K562 (cell line): ENCODE measurements around the gene PSMD13. TPM values are rescaled to one million over a fixed set of nuclear protein-coding genes. Genes with fewer than 3 reads are reported as not detected.

Source experiments
- GABPA ChIP-seq: fragments of 200-800 bp; sonication (Bioruptor generic); conservative IDR thresholded peaks from 2 replicates; pipeline ENCODE4 v1.6.1; 2016; ENCODE audit warnings: low read depth, missing genetic modification characterization, missing compliant biosample characterization
- GATA2 ChIP-seq: sonication (generic); formaldehyde crosslinking; IDR thresholded peaks from 2 replicates; pipeline ENCODE4 v1.4.0; 2020; ENCODE audit warnings: mild to moderate bottlenecking, missing genetic modification reagents
- HDAC1 ChIP-seq, 2 experiments: fragments of 450-650 bp; IDR thresholded peaks; 2 replicates each; pipeline ENCODE4 v1.6.1; 2016 to 2017; ENCODE audit warnings: inconsistent platforms in 1 of 2, mild to moderate bottlenecking in 1 of 2, moderate library complexity in 1 of 2
- HDGF ChIP-seq: fragments of 450-650 bp; IDR thresholded peaks from 2 replicates; pipeline ENCODE4 v1.6.1; 2016
- HNRNPUL1 ChIP-seq: fragments of 200-400 bp; formaldehyde crosslinking; IDR thresholded peaks from 2 replicates; pipeline ENCODE4 v1.6.1; 2017; ENCODE audit warnings: low read length
- KDM1A ChIP-seq, 2 experiments: fragments of 450-650 bp; IDR thresholded peaks; 2 replicates each; pipeline ENCODE4 v1.6.1; 2016; ENCODE audit warnings: mild to moderate bottlenecking in 2 of 2
- KLF13 ChIP-seq: fragments of 450-650 bp; IDR thresholded peaks from 2 replicates; pipeline ENCODE4 v1.6.1; 2016; ENCODE audit warnings: missing genetic modification characterization, low read depth, mild to moderate bottlenecking, missing compliant biosample characterization, moderate library complexity, borderline replicate concordance
- MAFF ChIP-seq: IDR thresholded peaks from 2 replicates; pipeline ENCODE4 v1.6.1; 2012; ENCODE audit warnings: low read length, improper control_type of control experiment
- MCM5 ChIP-seq: fragments of 450-650 bp; IDR thresholded peaks from 2 replicates; pipeline ENCODE4 v1.6.1; 2016; ENCODE audit warnings: low read depth
- MEF2D ChIP-seq: conservative IDR thresholded peaks from 2 replicates; pipeline ENCODE4 v1.6.1; 2016; ENCODE audit warnings: low read depth, missing genetic modification characterization, missing compliant biosample characterization
- NBN ChIP-seq: fragments of 450-650 bp; IDR thresholded peaks from 2 replicates; pipeline ENCODE4 v1.6.1; 2016; ENCODE audit warnings: low read depth, mild to moderate bottlenecking
- RBM34 ChIP-seq: fragments of 200-400 bp; formaldehyde crosslinking; IDR thresholded peaks from 2 replicates; pipeline ENCODE4 v1.6.1; 2018; ENCODE audit warnings: low read length, borderline replicate concordance; ENCODE audit not compliant: insufficient read depth
- RBM39 ChIP-seq: fragments of 200-400 bp; formaldehyde crosslinking; optimal IDR thresholded peaks from 2 replicates; pipeline ENCODE3; 2018; ENCODE audit warnings: low read depth, low read length
- TOE1 ChIP-seq, 2 experiments: fragments of 450-650 bp in 1 of 2; sonication (generic) in 1 of 2; formaldehyde crosslinking in 1 of 2; IDR thresholded peaks; 2 replicates each; pipeline versions ENCODE4 v1.7.1 to v1.8.0; 2016 to 2022; ENCODE audit warnings: borderline replicate concordance in 2 of 2, mild to moderate bottlenecking in 2 of 2, antibody characterized with exemption in 1 of 2, inconsistent platforms in 1 of 2, low read depth in 1 of 2, missing genetic modification reagents in 1 of 2, moderate library complexity in 1 of 2
- U2AF1 ChIP-seq: fragments of 200-400 bp; formaldehyde crosslinking; optimal IDR thresholded peaks from 2 replicates; pipeline ENCODE3; 2017; ENCODE audit warnings: mild to moderate bottlenecking, low read depth, low read length, moderate library complexity
- WHSC1 ChIP-seq: IDR thresholded peaks from one replicate; pipeline ENCODE4 v1.6.1; 2012; ENCODE audit warnings: low read length, control low read depth, inconsistent platforms
- ZNF124 ChIP-seq: sonication (generic); formaldehyde crosslinking; IDR thresholded peaks from 2 replicates; pipeline ENCODE4 v1.8.1; 2022; ENCODE audit warnings: missing genetic modification reagents
- ZNF140 ChIP-seq: fragments of 250-450 bp; sonication (Bioruptor Pico); IDR thresholded peaks from 2 replicates; pipeline ENCODE4 v1.8.0; 2021; ENCODE audit warnings: moderate library complexity, mild to moderate bottlenecking, inconsistent platforms
- ZNF778 ChIP-seq: fragments of 450-650 bp; formaldehyde crosslinking; IDR thresholded peaks from 2 replicates; pipeline ENCODE4 v1.4.0; 2020; ENCODE audit warnings: mild to moderate bottlenecking, moderate library complexity
- polyA plus RNA-seq, 8 experiments: library from polyadenylated mRNA; depleted of rRNA in 4 of 8; stranded (reverse) in 5 of 8; unstranded in 3 of 8; fragments of >200 nt; fragmentation: Nextera tagmentation in 2 of 8; fragmentation: Illumina TruSeq in 1 of 8; extraction: Ambion mirVana in 2 of 8; extraction: Trizol in 1 of 8; gene quantifications; 2 replicates each; pipeline versions ENCODE4 v1.2.1 to v1.2.3, GENCODE V29; 2011 to 2014; ENCODE audit warnings: inconsistent platforms in 1 of 8, missing spikeins in 1 of 8
- total RNA-seq, 7 experiments: library from RNA; depleted of rRNA in 6 of 7; stranded (reverse); fragments of >200 nt in 6 of 7; fragmentation: Illumina TruSeq in 2 of 7; extraction: Trizol in 2 of 7; gene quantifications; 2 replicates each; pipeline versions ENCODE4 v1.2.1 to v1.2.3, GENCODE V29; 2011 to 2021; ENCODE audit warnings: low replicate concordance in 1 of 7
- TF ChIP-seq, protein P1 (sequence below): sonication (generic); formaldehyde crosslinking; IDR thresholded peaks from 2 replicates; pipeline ENCODE4 v1.8.0; 2022; ENCODE audit warnings: mild to moderate bottlenecking, missing genetic modification reagents
- TF ChIP-seq, protein P2 (sequence below): sonication (generic); formaldehyde crosslinking; IDR thresholded peaks from 2 replicates; pipeline ENCODE4 v1.8.0; 2023; ENCODE audit warnings: mild to moderate bottlenecking, missing genetic modification reagents
- TF ChIP-seq, protein P3 (sequence below), 2 experiments: IDR thresholded peaks; 2 replicates each; pipeline ENCODE4 v1.6.1; 2011; ENCODE audit warnings: borderline replicate concordance in 1 of 2, control low read depth in 1 of 2, low read depth in 1 of 2, low read length in 1 of 2, mild to moderate bottlenecking in 1 of 2, mixed read lengths in 1 of 2, moderate library complexity in 1 of 2; ENCODE audit not compliant: insufficient read depth in 1 of 2, insufficient read length in 1 of 2, poor library complexity in 1 of 2, severe bottlenecking in 1 of 2; ENCODE audit errors: extremely low read depth in 1 of 2

Gene PSMD13
- total and polyA plus RNA-seq, 9 of the 15 experiments (the other 6 are each of a cell fraction or from before 2014, with no cell fraction given), result 185 to 383 (median 267) TPM

DNA sequence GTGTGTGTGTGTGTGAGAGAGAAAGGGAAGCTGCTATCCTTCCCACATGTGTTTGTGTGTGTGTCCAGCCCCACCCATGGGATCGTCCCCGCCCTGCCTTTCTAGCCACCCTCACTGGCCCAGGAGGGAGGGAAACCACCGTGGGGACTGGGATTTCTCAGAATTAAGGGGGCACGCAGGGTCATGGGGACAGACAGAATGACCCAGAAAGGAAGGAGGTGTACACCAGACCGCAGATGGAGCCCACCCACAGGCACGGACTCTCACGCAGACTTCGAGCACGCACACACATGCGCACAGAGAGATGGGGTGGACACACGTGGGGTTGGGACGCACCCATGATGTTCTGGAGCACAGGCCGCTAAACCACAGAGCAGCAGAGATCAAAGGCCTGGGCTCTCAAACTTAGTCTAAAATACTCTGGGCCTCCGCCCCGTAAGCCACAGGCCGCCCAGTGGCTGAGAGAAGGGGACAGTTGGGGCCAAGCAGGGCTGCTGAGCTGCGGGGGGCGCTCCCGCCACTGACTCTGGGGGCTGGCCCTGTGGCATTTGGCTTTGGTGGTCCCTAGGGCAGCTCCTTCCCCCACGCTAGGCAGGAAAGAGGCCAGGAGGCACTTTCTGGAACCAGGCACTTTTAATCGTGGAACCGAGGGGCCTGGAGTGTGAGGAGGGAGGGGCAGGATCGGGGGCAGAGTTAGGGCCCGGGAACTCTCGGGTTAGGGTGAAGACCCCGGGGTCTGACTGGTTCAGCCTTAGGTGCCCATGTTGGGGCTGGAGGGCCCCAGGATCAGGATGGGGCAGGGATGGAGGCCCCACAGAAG lies 61.0 kb downstream of the PSMD13 start (continued):
- TF ChIP-seq, protein P1, sequence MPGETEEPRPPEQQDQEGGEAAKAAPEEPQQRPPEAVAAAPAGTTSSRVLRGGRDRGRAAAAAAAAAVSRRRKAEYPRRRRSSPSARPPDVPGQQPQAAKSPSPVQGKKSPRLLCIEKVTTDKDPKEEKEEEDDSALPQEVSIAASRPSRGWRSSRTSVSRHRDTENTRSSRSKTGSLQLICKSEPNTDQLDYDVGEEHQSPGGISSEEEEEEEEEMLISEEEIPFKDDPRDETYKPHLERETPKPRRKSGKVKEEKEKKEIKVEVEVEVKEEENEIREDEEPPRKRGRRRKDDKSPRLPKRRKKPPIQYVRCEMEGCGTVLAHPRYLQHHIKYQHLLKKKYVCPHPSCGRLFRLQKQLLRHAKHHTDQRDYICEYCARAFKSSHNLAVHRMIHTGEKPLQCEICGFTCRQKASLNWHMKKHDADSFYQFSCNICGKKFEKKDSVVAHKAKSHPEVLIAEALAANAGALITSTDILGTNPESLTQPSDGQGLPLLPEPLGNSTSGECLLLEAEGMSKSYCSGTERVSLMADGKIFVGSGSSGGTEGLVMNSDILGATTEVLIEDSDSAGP (CRISPR knock-in tag), result no peak
- TF ChIP-seq HDGF (no peak), KLF13 (no peak), TOE1 (IDR thresholded peaks at IDR 0.05; ENCODE audit: borderline replicate concordance) (0 out of 2 replicates have a peak, but pooled peaks have one; percentile 27), TOE1 (CRISPR knock-in tag; IDR thresholded peaks at IDR 0.05; ENCODE audit: borderline replicate concordance, low read depth) (no peak), HDAC1 (IDR thresholded peaks at IDR 0.05) (no peak), MAFF (no peak), U2AF1 (no peak), MEF2D (tag) (no peak), MCM5 (no peak), GABPA (tag) (no peak), ZNF778 (no peak), NBN (no peak; the same call in 1 of the 2 replicates), RBM34 (no peak), HNRNPUL1 (no peak), RBM39 (no peak), ZNF140 (CRISPR knock-in tag) (no peak), ZNF124 (CRISPR knock-in tag) (no peak), WHSC1 (no peak), KDM1A (IDR thresholded peaks at IDR 0.05) (peak in 1 of 2 experiments; percentile 43; a peak in 1 of 4 replicates), GATA2 (CRISPR knock-in tag) (no peak)
- TF ChIP-seq, protein P2, sequence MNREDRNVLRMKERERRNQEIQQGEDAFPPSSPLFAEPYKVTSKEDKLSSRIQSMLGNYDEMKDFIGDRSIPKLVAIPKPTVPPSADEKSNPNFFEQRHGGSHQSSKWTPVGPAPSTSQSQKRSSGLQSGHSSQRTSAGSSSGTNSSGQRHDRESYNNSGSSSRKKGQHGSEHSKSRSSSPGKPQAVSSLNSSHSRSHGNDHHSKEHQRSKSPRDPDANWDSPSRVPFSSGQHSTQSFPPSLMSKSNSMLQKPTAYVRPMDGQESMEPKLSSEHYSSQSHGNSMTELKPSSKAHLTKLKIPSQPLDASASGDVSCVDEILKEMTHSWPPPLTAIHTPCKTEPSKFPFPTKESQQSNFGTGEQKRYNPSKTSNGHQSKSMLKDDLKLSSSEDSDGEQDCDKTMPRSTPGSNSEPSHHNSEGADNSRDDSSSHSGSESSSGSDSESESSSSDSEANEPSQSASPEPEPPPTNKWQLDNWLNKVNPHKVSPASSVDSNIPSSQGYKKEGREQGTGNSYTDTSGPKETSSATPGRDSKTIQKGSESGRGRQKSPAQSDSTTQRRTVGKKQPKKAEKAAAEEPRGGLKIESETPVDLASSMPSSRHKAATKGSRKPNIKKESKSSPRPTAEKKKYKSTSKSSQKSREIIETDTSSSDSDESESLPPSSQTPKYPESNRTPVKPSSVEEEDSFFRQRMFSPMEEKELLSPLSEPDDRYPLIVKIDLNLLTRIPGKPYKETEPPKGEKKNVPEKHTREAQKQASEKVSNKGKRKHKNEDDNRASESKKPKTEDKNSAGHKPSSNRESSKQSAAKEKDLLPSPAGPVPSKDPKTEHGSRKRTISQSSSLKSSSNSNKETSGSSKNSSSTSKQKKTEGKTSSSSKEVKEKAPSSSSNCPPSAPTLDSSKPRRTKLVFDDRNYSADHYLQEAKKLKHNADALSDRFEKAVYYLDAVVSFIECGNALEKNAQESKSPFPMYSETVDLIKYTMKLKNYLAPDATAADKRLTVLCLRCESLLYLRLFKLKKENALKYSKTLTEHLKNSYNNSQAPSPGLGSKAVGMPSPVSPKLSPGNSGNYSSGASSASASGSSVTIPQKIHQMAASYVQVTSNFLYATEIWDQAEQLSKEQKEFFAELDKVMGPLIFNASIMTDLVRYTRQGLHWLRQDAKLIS (CRISPR knock-in tag), result no peak
- TF ChIP-seq, protein P3, sequence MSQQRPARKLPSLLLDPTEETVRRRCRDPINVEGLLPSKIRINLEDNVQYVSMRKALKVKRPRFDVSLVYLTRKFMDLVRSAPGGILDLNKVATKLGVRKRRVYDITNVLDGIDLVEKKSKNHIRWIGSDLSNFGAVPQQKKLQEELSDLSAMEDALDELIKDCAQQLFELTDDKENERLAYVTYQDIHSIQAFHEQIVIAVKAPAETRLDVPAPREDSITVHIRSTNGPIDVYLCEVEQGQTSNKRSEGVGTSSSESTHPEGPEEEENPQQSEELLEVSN (IDR thresholded peaks at IDR 0.05; ENCODE audit: borderline replicate concordance in 1 of 2, extremely low read depth in 1 of 2, insufficient read depth in 1 of 2, insufficient read length in 1 of 2, low read depth in 1 of 2, low read length in 1 of 2, poor library complexity in 1 of 2, severe bottlenecking in 1 of 2), result peak; percentile 75 to 87
